K562 (cell line): ENCODE measurements around the gene C11orf42. TPM values are rescaled to one million over a fixed set of nuclear protein-coding genes. Genes with fewer than 3 reads are reported as not detected.

ENCODE experiments used
- ATAC-seq: fragments of 200-7000 bp; cut with Tn5 transposase; 3 replicates; pipeline ENCODE4 v1.9.1; 2020; ENCODE audit warnings: moderate library complexity
- BruUV-seq: library from RNA; stranded (reverse); fragments of 400-500 nt; replicated peaks from 2 replicates; lab custom pipeline; 2021; lab: Mats Ljungman, UMichigan
- CTCF ChIA-PET: fragments of 300-600 bp; formaldehyde crosslinking; extraction: SDS; loops from one replicate; lab custom pipeline; 2021; ENCODE audit warnings: low intra/inter-chr PET ratio; lab: Yijun Ruan, JAX
- POLR2A ChIA-PET: fragments of 300-600, 350-650 bp; sonication (Branson Sonifier 250); formaldehyde crosslinking; extraction: SDS; loops from one replicate; lab custom pipeline; 2021; ENCODE audit warnings: antibody characterized with exemption, inconsistent platforms; lab: Yijun Ruan, JAX
- DNase-seq, 4 experiments: peaks; one replicate each; pipeline versions ENCODE4 v3.0.0 to v3.0.0-alpha.2; 2011 to 2018; ENCODE audit warnings: low spot score in 3 of 4, mixed read lengths in 3 of 4; ENCODE audit errors: extremely low read depth in 1 of 4
- FAIRE-seq: peaks from 2 replicates; lab custom pipeline; 2011; peaks lifted over from hg19 to GRCh38; lab: Jason Lieb, UNC
- H2AFZ ChIP-seq: 2 replicates; pipeline ENCODE4 v1.6.0; 2011; ENCODE audit warnings: low read depth, low read length, control low read depth, inconsistent platforms
- H3K27ac ChIP-seq: fragments of 200-600 bp; 3 replicates; pipeline ENCODE4 v1.8.0; 2011; ENCODE audit warnings: low read depth, mild to moderate bottlenecking, control low read depth, inconsistent platforms, low read length, moderate library complexity, mixed read lengths; ENCODE audit errors: extremely low read depth
- H3K27me3 ChIP-seq, 2 experiments: fragments of 300-600 bp in 1 of 2; 2 replicates in 1 of 2; 3 replicates in 1 of 2; pipeline versions ENCODE4 v1.6.0 to v1.8.0; 2011; ENCODE audit warnings: inconsistent platforms in 2 of 2, low read length in 2 of 2, mild to moderate bottlenecking in 1 of 2, mixed read lengths in 1 of 2, moderate library complexity in 1 of 2; ENCODE audit not compliant: control insufficient read depth in 2 of 2, insufficient read depth in 2 of 2
- H3K36me3 ChIP-seq: fragments of 300-600 bp; 3 replicates; pipeline ENCODE4 v1.8.0; 2011; ENCODE audit warnings: mild to moderate bottlenecking, low read length, inconsistent platforms; ENCODE audit not compliant: control insufficient read depth, insufficient read depth
- H3K4me1 ChIP-seq, 2 experiments: fragments of 200-600 bp in 1 of 2; replicated peaks in 1 of 2; 2 replicates in 1 of 2; 3 replicates in 1 of 2; pipeline versions ENCODE4 v1.5.1 to v1.8.0; 2011; ENCODE audit warnings: inconsistent platforms in 2 of 2, low read length in 2 of 2, mild to moderate bottlenecking in 1 of 2, mixed read lengths in 1 of 2, moderate library complexity in 1 of 2; ENCODE audit not compliant: control insufficient read depth in 2 of 2, insufficient read depth in 2 of 2
- H3K4me2 ChIP-seq: 2 replicates; pipeline ENCODE4 v1.6.1; 2011; ENCODE audit warnings: low read length, control low read depth, inconsistent platforms, mixed read lengths; ENCODE audit not compliant: insufficient read depth
- H3K4me3 ChIP-seq: fragments of 200-600 bp; sonication (generic), shearing (Covaris generic); 2 replicates; pipeline ENCODE4 v1.5.1; 2016; ENCODE audit warnings: control low read depth, inconsistent platforms
- H3K79me2 ChIP-seq: fragments of 200-600 bp; 3 replicates; pipeline ENCODE4 v1.8.0; 2011; ENCODE audit warnings: low read length, inconsistent platforms; ENCODE audit not compliant: control insufficient read depth, insufficient read depth
- H3K9ac ChIP-seq, 2 experiments: 2 replicates each; pipeline versions ENCODE4 v1.6.0 to v1.6.1; 2011; ENCODE audit warnings: low read depth in 2 of 2, low read length in 2 of 2, control low read depth in 1 of 2, inconsistent platforms in 1 of 2, mild to moderate bottlenecking in 1 of 2, mixed read lengths in 1 of 2; ENCODE audit not compliant: insufficient read depth in 1 of 2
- H3K9me1 ChIP-seq: one replicate; pipeline ENCODE4 v1.6.0; 2011; ENCODE audit warnings: inconsistent platforms, mild to moderate bottlenecking, low read length, moderate library complexity; ENCODE audit not compliant: control insufficient read depth, insufficient read depth
- H3K9me3 ChIP-seq: replicated peaks from 2 replicates; pipeline ENCODE4 v1.5.1; 2011; ENCODE audit warnings: low read depth, low read length, inconsistent platforms; ENCODE audit not compliant: control insufficient read depth, insufficient read depth
- H4K20me1 ChIP-seq: replicated peaks from 2 replicates; pipeline ENCODE4 v1.6.1; 2011; ENCODE audit warnings: low read length, inconsistent platforms, mixed read lengths; ENCODE audit not compliant: control insufficient read depth, insufficient read depth
- CEBPB ChIP-seq: fragments of 450-650 bp; IDR thresholded peaks from 2 replicates; pipeline ENCODE4 v1.6.1; 2016; ENCODE audit warnings: missing genetic modification characterization, missing compliant biosample characterization
- CEBPG ChIP-seq, 3 experiments: fragments of 200-800 bp in 1 of 3; sonication (Bioruptor generic) in 1 of 3; sonication (generic) in 1 of 3; formaldehyde crosslinking in 1 of 3; IDR thresholded peaks in 2 of 3; conservative IDR thresholded peaks in 1 of 3; 2 replicates each; pipeline versions ENCODE4 v1.6.1 to v1.8.0; 2016 to 2022; ENCODE audit warnings: missing compliant biosample characterization in 2 of 3, missing genetic modification characterization in 2 of 3, mild to moderate bottlenecking in 1 of 3, missing genetic modification reagents in 1 of 3
- GATAD2A ChIP-seq: fragments of 450-650 bp; IDR thresholded peaks from 2 replicates; pipeline ENCODE4 v1.6.1; 2017
- KLF13 ChIP-seq: fragments of 450-650 bp; IDR thresholded peaks from 2 replicates; pipeline ENCODE4 v1.6.1; 2016; ENCODE audit warnings: missing genetic modification characterization, low read depth, mild to moderate bottlenecking, missing compliant biosample characterization, moderate library complexity, borderline replicate concordance
- MECOM ChIP-seq: fragments of 250-450 bp; sonication (Bioruptor Pico); IDR thresholded peaks from 2 replicates; pipeline ENCODE4 v1.8.0; 2022; ENCODE audit warnings: inconsistent platforms
- WGBS: fragments of 100-300 bp; shearing (Covaris generic); methylation state at CpG from one replicate; pipeline ENCODE4 v1.1.6; 2016; ENCODE audit warnings: low coverage, mixed read lengths; ENCODE audit not compliant: insufficient coverage; ENCODE audit errors: missing lambda C conversion rate; 5-methylcytosine and 5-hydroxymethylcytosine counted together
- in situ Hi-C: fragments of 300-500 bp; cut with MboI; formaldehyde crosslinking; loops from 4 replicates; pipeline ENCODE4 v1.15.0; 2018; ENCODE audit warnings: inconsistent platforms, mixed read lengths
- intact Hi-C: fragments of 100-400 bp; cut with micrococcal nuclease; formaldehyde crosslinking; loops from 2 replicates; pipeline ENCODE4 v1.14.2; 2022
- polyA plus RNA-seq, 8 experiments: library from polyadenylated mRNA; depleted of rRNA in 4 of 8; stranded (reverse) in 5 of 8; unstranded in 3 of 8; fragments of >200 nt; fragmentation: Nextera tagmentation in 2 of 8; fragmentation: Illumina TruSeq in 1 of 8; extraction: Ambion mirVana in 2 of 8; extraction: Trizol in 1 of 8; gene quantifications; 2 replicates each; pipeline versions ENCODE4 v1.2.1 to v1.2.3, GENCODE V29; 2011 to 2014; ENCODE audit warnings: inconsistent platforms in 1 of 8, missing spikeins in 1 of 8
- total RNA-seq, 7 experiments: library from RNA; depleted of rRNA in 6 of 7; stranded (reverse); fragments of >200 nt in 6 of 7; fragmentation: Illumina TruSeq in 2 of 7; extraction: Trizol in 2 of 7; gene quantifications; 2 replicates each; pipeline versions ENCODE4 v1.2.1 to v1.2.3, GENCODE V29; 2011 to 2021; ENCODE audit warnings: low replicate concordance in 1 of 7
- TF ChIP-seq, protein P1 (sequence below): sonication (generic); formaldehyde crosslinking; IDR thresholded peaks from 2 replicates; pipeline ENCODE4 v1.8.1; 2022; ENCODE audit warnings: missing genetic modification reagents

The C11orf42 gene
- total and polyA plus RNA-seq, 9 of the 15 experiments (the other 6 are each of a cell fraction or from before 2014, with no cell fraction given) = not detected

DNA sequence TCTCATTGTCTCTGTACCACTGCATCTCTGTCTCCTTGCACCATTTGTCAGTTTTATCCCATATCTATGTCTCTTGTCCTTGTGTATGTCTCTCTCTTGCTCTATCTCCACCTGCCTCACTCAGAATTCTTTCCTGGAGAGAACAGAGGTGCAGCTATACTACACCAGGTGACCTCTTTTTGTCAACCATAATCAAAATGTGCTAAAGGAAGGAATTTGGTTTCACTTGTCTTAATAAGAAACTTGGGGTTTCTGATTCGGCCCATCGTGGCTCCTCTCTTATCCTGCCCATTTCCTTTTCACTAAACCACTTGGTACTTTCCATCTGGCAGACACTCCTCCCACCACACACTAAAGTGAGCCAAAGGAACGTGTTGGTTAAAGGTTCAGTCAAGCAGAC is 2.0 kb upstream of the C11orf42 start:
- FAIRE-seq (no peak), DNase-seq (no peak), ATAC-seq (no peak)
- ChIA-PET CTCF (no interaction called here), POLR2A (interaction anchor here (0.7 kb wide), 1 partner anchor 26 kb away, joined by 3 read pairs; no protein-coding TSS in a partner anchor)
- TF ChIP-seq MECOM = no peak
- TF ChIP-seq KLF13 (tag) = no peak
- TF ChIP-seq, protein P1, sequence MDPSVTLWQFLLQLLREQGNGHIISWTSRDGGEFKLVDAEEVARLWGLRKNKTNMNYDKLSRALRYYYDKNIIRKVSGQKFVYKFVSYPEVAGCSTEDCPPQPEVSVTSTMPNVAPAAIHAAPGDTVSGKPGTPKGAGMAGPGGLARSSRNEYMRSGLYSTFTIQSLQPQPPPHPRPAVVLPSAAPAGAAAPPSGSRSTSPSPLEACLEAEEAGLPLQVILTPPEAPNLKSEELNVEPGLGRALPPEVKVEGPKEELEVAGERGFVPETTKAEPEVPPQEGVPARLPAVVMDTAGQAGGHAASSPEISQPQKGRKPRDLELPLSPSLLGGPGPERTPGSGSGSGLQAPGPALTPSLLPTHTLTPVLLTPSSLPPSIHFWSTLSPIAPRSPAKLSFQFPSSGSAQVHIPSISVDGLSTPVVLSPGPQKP (CRISPR knock-in tag) = no peak
- 14% methylated on average over 3 of the region's 3 CpGs for WGBS
- H3K27ac ChIP-seq = no peak overlapping the region
- H3K4me3 ChIP-seq = no peak overlapping the region
- H3K79me2 ChIP-seq = no peaks in the 10 kb centered on the region; the same call in 2 of the 3 replicates
- peaks cover 2% of the 10 kb centered on the region for H3K9me1 ChIP-seq
- H3K4me1 ChIP-seq = no peaks in the 10 kb centered on the region
- intact Hi-C loops = no loop called here
- BruUV-seq = no TSS peak
- no peaks in the 10 kb centered on the region for H4K20me1 ChIP-seq
- in situ Hi-C loops = no loop called here
- no peak overlapping the region for H3K9ac ChIP-seq
- H3K36me3 ChIP-seq = 0 out of 3 replicates have a peak, but pooled peaks cover 5% of the 10 kb centered on the region
- H2AFZ ChIP-seq = no peak overlapping the region
- H3K9me3 ChIP-seq = no peaks in the 10 kb centered on the region
- peaks cover 0 to 7% of the 10 kb centered on the region in 2 experiments; a peak in 3 of 5 replicates for H3K27me3 ChIP-seq
- no peak overlapping the region for H3K4me2 ChIP-seq

DNA sequence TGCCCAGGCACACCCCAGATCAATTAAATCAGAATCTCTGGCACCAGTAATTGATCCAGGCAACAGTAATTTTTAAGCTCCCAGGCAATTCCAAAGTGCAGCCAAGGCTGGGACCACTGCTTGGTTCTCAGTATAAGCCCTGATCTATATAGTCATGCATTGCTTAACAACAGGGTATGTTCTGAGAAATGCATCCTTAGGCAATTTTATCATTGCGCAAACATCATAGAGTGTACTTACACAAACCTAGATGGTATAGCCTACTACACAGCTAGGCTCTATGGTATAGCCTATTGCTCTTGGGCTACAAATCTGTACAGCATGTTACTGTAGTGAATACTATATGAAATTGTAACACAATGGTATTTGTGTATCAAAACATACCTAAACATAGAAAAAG is 651 bp upstream of the C11orf42 start:
- no peaks in the 10 kb centered on the region; the same call in 2 of the 3 replicates for H3K79me2 ChIP-seq
- 100% methylated on average over 1 of the region's 1 CpG for WGBS
- CTCF ChIA-PET = no interaction called here

More for the DNA sequence above, 651 bp upstream of the C11orf42 start:
- DNase-seq (no peak), ATAC-seq (no peak)
- no peak overlapping the region for H2AFZ ChIP-seq
- H3K36me3 ChIP-seq = peaks cover 12% of the 10 kb centered on the region; the same call in 2 of the 3 replicates
- no peaks in the 10 kb centered on the region for H4K20me1 ChIP-seq
- no peaks in the 10 kb centered on the region; a peak in 1 of 5 replicates for H3K27me3 ChIP-seq
- in situ Hi-C loops = no loop called here
- intact Hi-C loops = no loop called here
- H3K4me1 ChIP-seq = no peaks in the 10 kb centered on the region
- H3K27ac ChIP-seq = no peak overlapping the region
- H3K9me1 ChIP-seq = no peaks in the 10 kb centered on the region
- TF ChIP-seq CEBPB (tag) (peak; percentile 87), GATAD2A (no peak), CEBPG (CRISPR knock-in tag; IDR thresholded peaks at IDR 0.05) (no peak), CEBPG (tag; conservative IDR thresholded peaks at IDR 0.05 in 1 of 2, IDR thresholded peaks at IDR 0.05 in 1 of 2) (peak; percentile 8 to 39; a peak in 1 of 4 replicates)
- TF ChIP-seq, all 486 proteins: peak for 2
- FAIRE-seq = no peak
- H3K9ac ChIP-seq = no peak overlapping the region
- no TSS peak for BruUV-seq
- H3K4me3 ChIP-seq = no peak overlapping the region
- POLR2A ChIA-PET = interaction anchor here (0.6 to 0.7 kb wide), 2 partner anchors 13 to 30 kb away, joined by 3 read pairs; no protein-coding TSS in a partner anchor
- no peaks in the 10 kb centered on the region for H3K9me3 ChIP-seq
- no peak overlapping the region for H3K4me2 ChIP-seq
